ENCODE results near the gene TMEM260.

- TF ChIP-seq SMC3 (IDR thresholded peaks at IDR 0.05; ENCODE audit: low read depth, low read length) (no peak), CTCF (IDR thresholded peaks at IDR 0.05) (no peak), REST (IDR thresholded peaks at IDR 0.05; ENCODE audit: low read depth, low read length) (no peak)
Observed at GRCh38 chr14:56630707-56631106, 51.1 kb downstream of the TMEM260 start.
